H1 (cell line): ENCODE data around the gene TUBGCP2.

ENCODE experiments used
- BCL11A ChIP-seq, 2 experiments: IDR thresholded peaks; one replicate each; pipeline ENCODE4 v1.6.1; 2011; ENCODE audit warnings: low read depth in 2 of 2, low read length in 2 of 2, mild to moderate bottlenecking in 2 of 2
- CTCF ChIP-seq, 3 experiments: IDR thresholded peaks; 1 replicate in 2 of 3; 2 replicates in 1 of 3; pipeline versions ENCODE4 v1.5.1 to v1.6.1; 2011; ENCODE audit warnings: low read length in 3 of 3, mild to moderate bottlenecking in 3 of 3, inconsistent platforms in 2 of 3, low read depth in 1 of 3, moderate library complexity in 1 of 3; ENCODE audit not compliant: insufficient read depth in 1 of 3; ENCODE audit errors: control extremely low read depth in 1 of 3

- TF ChIP-seq BCL11A (IDR thresholded peaks at IDR 0.05; ENCODE audit: low read depth in 2 of 2, low read length in 2 of 2) (no peak), CTCF (IDR thresholded peaks at IDR 0.05; ENCODE audit: control extremely low read depth in 1 of 3, insufficient read depth in 1 of 3, low read depth in 1 of 3, low read length in 3 of 3) (peak in 1 of 3 experiments; percentile 16; a peak in 1 of 4 replicates)
Observed at GRCh38 chr10:133249094-133249780, 59.4 kb downstream of the TUBGCP2 start.
